Spleen (tissue), 7 donors: Measurements from ENCODE around the gene PAGE2.

Experiments
- CTCF ChIP-seq, 11 experiments: fragments of 200-600 bp in 7 of 11; fragments of 450-650 bp in 4 of 11; sonication (generic) in 4 of 11; IDR thresholded peaks in 8 of 11; conservative IDR thresholded peaks in 3 of 11; 1 replicate in 7 of 11; 2 replicates in 4 of 11; pipeline versions ENCODE4 v1.4.0 to v1.8.0; 2016 to 2021; ENCODE audit warnings: antibody characterized with exemption in 11 of 11, inconsistent platforms in 4 of 11, mild to moderate bottlenecking in 1 of 11
- POLR2A ChIP-seq, 3 donors: fragments of 450-650 bp; IDR thresholded peaks; one replicate each; pipeline ENCODE4 v1.5.1; 2017; ENCODE audit warnings: antibody characterized with exemption in 3 of 3, mild to moderate bottlenecking in 1 of 3
- donor health status: DM: no; HTN: no; CAD: no; lungs with moderate emphysema.
- donor health status: DM: no; HTN: no; CAD: no.
- donor health status: DM: no; HTN: no; CAD: no.

GRCh38 chrX:55119271-55119670 is 30.5 kb downstream of the PAGE2 start:
- TF ChIP-seq CTCF (IDR thresholded peaks at IDR 0.05 in 8 of 11, conservative IDR thresholded peaks at IDR 0.05 in 3 of 11): no peak
- no peak for TF ChIP-seq POLR2A (IDR thresholded peaks at IDR 0.05)
